Epithelial cell of prostate (primary cell): ENCODE results near the gene RANGAP1.
"Not testable (repeated sequence)": the region's sequence is repeated elsewhere in the genome, so short reads cannot be mapped to it uniquely, and the experiment has no call there.

Source experiments
- DNase-seq: peaks from one replicate; pipeline ENCODE4 v3.0.0-alpha.2; 2011; ENCODE audit warnings: low read depth, low spot score
- H3K27ac ChIP-seq: fragments of 450-650 bp; 2 replicates; pipeline ENCODE4 v1.5.1; 2017; ENCODE audit warnings: mild to moderate bottlenecking

The RANGAP1 gene

GRCh38 chr22:41301085-41302020 is 15.4 kb upstream of the RANGAP1 start, which contains the start of gene ZC3H7B:
ZC3H7B (plus strand) TSS chr22:41301525; CDS start chr22:41320661, 19,136 bp downstream.
- peak within 1 kb of the TSS; percentile 73 for H3K27ac ChIP-seq
- DNase-seq, result no peak

GRCh38 chr22:41300661-41301060 is 14.7 kb upstream of the RANGAP1 start:
- no peak for DNase-seq
- H3K27ac ChIP-seq, result peak overlapping the region; percentile 73

GRCh38 chr22:41296826-41297667 is 11.1 kb upstream of the RANGAP1 start:
- no peak overlapping the region for H3K27ac ChIP-seq
- no peak for DNase-seq

GRCh38 chr22:41294816-41295215 is 8.8 kb upstream of the RANGAP1 start:
- DNase-seq, result not testable (repeated sequence)

DNA sequence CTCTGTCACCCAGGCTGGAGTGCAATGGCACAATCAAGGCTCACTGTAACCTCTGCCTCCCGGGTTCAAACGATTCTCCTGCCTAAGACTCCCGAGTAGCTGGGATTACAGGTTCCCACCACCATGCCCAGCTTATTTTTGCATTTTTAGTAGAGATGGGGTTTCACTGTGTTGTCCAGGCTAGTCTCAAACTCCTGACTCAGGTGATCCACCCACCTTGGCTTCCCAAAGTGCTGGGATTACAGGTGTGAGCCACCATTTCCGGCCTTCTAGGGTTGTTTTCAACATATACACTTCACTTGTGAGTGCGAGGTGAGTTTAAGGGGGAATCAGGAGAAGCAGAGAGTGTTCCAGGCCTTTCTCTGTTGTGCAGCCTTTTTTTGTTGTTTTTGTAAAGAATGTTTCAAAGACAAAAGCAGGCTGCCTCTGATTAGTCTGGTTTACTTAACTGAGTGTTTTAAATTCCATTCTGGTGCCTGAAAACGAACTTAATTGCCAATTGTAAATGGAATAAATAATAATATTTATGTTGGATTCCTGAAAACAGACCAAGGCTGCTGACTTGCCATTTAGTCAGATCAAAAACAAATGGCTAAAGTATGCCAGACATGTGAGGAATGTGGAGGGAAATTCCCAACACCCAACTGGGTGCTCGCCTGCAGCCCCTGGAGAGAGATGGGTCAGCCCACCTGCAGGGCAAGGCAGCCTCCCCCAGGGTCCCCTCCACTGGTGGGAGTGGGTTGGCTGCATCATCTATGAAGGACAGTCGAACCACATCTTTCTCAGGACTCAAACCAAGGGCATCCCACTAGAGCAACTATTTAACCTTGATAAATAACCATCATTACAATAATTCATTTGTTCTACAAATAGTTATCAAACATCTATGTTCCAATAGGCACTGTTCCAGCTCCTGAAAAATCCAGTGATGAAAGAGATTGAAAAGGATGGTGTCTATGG is 4.6 kb upstream of the RANGAP1 start:
- peak overlapping the region; percentile 99 for H3K27ac ChIP-seq
- DNase-seq, result no peak

More at GRCh38 chr22:41294816-41295215, 8.8 kb upstream of the RANGAP1 start:
- H3K27ac ChIP-seq, result not testable (repeated sequence)

DNA sequence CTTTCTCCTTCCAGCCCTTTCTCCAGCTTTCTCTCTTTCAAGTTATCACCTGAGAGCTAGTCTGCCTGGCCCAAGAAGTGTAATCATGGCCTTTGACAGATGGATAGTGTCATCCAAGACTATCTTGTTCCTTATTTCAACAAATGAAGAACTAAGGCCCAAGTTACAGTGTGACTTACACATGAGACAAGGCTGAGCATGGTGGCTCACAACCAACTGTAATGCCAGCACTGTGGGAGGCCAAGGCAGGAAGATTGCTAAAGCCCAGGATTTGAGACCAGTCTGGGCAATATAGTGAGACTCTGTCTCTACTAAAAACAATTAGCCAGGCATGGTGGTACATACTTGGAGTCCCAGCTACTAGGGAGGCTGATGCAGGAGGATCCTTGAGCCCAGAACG is 3.7 kb upstream of the RANGAP1 start:
- DNase-seq, result no peak

DNA sequence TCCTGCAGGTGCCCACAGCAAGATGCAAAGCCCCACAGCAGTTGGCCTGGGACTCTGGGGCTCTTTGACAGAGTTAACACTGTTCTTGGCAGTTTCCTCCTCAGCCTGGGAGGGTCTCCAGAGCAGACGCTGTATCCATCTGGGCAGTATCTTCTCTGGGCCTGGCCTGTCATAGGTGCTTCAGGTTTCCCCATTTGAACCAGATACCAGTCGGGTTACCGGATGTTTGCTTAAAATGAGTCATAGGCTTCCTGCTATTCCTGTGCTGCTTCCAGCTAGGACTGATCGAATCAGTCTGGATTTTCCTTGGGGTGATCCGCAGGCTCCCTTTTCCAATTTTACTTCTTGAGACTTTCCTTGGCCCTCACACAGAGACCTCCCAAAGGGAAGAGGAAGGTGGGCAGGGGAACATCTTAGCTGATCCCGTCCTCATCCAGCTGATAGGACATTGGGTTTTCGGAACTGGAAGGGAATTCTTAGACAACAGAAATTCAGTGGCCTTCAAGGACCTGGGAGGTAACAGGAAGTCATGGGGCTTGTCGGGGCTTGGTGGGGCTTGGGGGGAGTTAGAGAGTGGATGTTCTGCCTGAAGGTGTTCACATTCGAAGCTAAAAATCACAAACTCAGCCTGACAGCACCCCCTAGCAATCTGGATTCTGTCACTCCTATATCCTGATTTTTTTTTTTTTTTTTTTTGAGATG is 2.4 kb upstream of the RANGAP1 start:
- peak overlapping the region; percentile 99 for H3K27ac ChIP-seq
- DNase-seq, result peak; percentile 75

More for the DNA sequence above, 3.7 kb upstream of the RANGAP1 start:
- peak overlapping the region; percentile 99 for H3K27ac ChIP-seq

- peak overlapping the region; percentile 99 for H3K27ac ChIP-seq
- no peak for DNase-seq
Observed at GRCh38 chr22:41286639-41287091, 678 bp upstream of the RANGAP1 start.

DNA sequence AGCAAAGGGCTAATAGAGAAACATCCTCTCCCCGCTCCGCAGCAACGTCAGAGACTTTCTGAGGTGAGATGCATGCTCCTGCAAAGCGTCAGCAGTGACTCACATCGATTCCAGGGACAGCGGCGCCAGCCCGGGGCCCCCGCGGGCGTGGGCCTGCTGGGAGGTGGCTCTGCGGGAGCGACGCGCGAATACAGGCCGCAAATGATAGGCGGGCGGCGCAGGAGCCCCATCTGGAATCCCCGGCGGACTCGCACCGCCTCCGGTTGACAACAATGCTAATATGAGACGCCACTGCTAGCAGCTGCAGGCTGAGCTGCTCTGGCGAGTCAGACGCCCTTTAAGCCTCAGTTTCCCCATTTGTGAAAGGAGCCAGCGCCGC is 557 bp downstream of the RANGAP1 start:
- DNase-seq, result peak; percentile 80
- H3K27ac ChIP-seq, result peak overlapping the region; percentile 99

DNA sequence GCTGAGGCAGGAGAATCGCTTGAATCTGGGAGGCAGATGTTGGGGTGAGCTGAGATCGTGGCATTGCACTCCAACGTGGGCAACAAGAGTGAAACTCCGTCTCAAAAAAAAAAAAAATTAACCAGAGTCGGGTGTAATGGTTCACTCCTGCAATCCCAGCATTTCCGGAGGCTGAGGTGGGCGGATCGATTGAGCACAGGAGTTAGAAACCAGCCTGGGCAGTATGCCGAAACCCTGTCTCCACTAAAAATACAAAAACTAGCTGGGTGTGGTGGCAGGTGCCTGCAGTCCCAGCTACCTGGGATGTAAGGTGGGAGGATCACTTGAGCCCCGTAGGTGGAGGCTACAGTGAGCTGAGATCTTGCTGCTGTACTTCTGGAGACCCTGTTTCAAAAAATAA is 1.5 kb downstream of the RANGAP1 start:
- H3K27ac ChIP-seq, result peak overlapping the region; percentile 99

DNA sequence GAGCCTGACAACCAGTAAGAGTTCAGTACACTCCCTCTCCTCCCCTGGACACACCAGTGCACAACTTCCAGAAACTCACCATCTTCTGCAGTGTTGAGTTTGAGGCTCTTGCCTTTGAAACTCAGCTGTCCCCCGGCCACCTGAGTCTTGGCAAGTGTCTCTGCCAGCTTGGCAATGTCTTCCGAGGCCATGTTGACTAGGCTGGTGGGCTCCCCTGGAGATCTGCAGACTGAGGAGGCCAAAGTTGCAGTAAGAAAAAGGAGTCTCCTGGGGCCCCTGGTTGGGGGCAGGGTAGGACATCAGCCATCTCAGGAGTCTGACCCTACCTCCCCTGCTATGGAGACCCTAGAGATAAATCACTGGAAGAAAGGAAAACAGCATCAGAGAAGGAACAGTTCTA is 5.1 kb downstream of the RANGAP1 start:
- peak overlapping the region; percentile 77 for H3K27ac ChIP-seq
- DNase-seq, result no peak

More for the DNA sequence above, 1.5 kb downstream of the RANGAP1 start:
- DNase-seq, result no peak

DNA sequence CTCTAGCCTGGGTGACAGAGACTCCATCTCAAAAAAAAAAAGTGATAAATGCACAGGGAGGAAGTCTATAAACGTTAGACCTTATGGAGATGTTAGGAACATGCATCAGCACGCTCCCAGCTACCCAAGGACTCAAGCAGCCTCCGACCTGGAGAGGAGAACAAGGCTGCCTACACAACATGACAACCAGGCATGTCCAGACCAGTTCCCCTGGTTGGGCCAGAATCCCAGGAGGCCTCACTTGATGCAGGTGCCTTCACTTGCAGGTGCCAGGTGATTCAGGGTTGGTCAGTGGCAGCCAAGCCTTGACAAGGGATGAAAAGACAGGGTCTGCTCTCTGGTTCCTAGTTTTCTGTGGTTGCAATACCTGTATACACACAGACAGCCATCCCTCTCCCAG is 5.9 kb downstream of the RANGAP1 start:
- H3K27ac ChIP-seq, result peak overlapping the region; percentile 77
- DNase-seq, result peak; percentile 98

- DNase-seq, result no peak
- no peak overlapping the region for H3K27ac ChIP-seq
Observed at GRCh38 chr22:41274856-41275255, 11.1 kb downstream of the RANGAP1 start.

- H3K27ac ChIP-seq, result peak overlapping the region; percentile 14
- DNase-seq, result no peak
Observed at GRCh38 chr22:41273128-41273527, 12.9 kb downstream of the RANGAP1 start.

- DNase-seq, result no peak
- H3K27ac ChIP-seq, result peak overlapping the region; percentile 14
Observed at GRCh38 chr22:41271787-41272186, 14.2 kb downstream of the RANGAP1 start.

DNA sequence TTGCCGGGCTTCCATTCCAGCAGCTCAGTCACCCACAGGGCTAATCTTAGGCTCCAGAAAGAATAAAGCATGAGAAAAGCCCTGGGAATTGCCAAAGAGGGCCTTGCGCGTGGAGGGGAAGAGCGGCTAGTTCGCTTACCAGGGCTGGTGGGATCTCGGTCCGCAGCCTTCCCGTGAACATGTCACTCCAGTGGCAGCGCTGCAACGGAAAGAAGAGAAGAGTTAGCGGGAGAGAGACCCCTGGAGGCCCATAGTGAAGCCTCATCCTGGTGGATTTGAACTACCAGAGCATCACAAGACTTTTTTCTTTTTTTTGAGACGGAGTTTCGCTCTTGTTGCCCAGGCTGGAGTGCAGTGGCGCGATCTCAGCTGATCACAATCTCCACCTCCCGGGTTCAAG is 18.0 kb downstream of the RANGAP1 start:
- H3K27ac ChIP-seq, result no peak overlapping the region
- DNase-seq, result no peak

DNA sequence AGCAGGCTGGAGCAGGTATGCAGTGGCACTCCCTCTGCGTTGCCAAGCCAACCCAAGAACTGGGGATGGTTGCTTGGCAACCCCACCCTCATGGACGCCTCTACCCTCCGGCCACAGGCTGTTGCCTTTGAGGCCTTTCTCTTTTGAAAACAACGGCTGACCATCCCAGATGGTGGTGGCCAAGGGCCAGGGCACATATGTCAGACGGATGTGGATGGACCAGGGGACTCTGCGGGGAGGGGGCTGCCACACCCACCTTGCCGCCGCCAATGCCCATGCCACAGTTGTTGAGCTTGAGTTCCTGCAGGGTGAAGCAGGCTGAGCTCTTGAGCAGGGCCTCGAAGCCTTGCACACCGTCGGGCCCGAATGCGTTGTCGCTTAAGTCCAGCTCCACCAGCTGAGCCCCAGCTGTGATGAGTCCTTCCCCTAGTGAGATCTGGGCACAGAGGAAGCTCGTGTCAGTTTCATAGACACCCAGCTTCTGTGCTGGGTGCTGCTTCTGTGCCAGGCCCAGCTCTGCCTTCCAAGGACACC is 21.5 kb downstream of the RANGAP1 start:
- no peak for DNase-seq
- H3K27ac ChIP-seq, result no peak overlapping the region

- no peak overlapping the region for H3K27ac ChIP-seq
- no peak for DNase-seq
Observed at GRCh38 chr22:41263704-41264103, 22.3 kb downstream of the RANGAP1 start.

DNA sequence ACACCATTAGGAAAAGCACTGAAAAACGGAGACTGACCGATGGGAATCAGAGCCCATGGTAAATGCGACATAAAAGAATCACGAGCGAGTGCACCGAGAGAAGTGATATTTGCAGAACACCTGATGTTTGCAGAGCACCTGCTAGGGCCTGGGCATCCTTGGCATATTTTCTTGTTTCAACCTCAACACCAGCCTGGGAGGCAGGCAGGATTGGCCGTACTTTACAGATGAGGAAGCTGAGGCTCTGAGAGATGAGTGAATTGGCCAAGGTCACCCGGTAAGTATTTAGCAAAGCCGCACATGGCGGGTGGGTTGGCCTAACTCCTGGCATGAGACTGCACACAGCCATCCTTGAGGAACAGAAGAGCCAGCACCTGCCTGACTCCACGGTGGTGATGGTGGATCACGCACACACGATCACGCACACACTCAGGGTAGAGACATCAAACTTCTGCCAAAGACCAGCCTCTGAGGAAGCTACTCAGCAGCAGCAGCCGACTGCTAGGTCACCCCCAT is 23.7 kb downstream of the RANGAP1 start:
- no peak overlapping the region for H3K27ac ChIP-seq
- no peak for DNase-seq
